H1 (cell line): ENCODE results near the gene CELF5. TPM values are rescaled to one million over a fixed set of nuclear protein-coding genes. Genes with fewer than 3 reads are reported as not detected.

Experiments
- CTCF ChIA-PET: fragments of 300-600 bp; sonication (Branson Sonifier 250); formaldehyde crosslinking; loops from one replicate; lab custom pipeline; 2021; ENCODE audit not compliant: partially characterized antibody; lab: Charles Lee
- POLR2A ChIA-PET: fragments of 300-600 bp; sonication (Branson Sonifier 250); formaldehyde crosslinking; loops from one replicate; lab custom pipeline; 2021; ENCODE audit warnings: inconsistent platforms; ENCODE audit not compliant: partially characterized antibody; lab: Charles Lee
- DNase-seq, 2 experiments: peaks; one replicate each; pipeline versions ENCODE4 v3.0.0 to v3.0.0-alpha.2; 2010 to 2022; ENCODE audit warnings: low spot score in 2 of 2, low read depth in 1 of 2, mixed read lengths in 1 of 2
- FAIRE-seq: peaks from 2 replicates; lab custom pipeline; 2011; peaks lifted over from hg19 to GRCh38; lab: Jason Lieb, UNC
- H2AFZ ChIP-seq: 2 replicates; pipeline ENCODE4 v1.8.1; 2012; ENCODE audit warnings: low read length, inconsistent platforms
- H2AK5ac ChIP-seq: 2 replicates; pipeline ENCODE4 v1.6.1; 2013; ENCODE audit warnings: low read depth, low read length
- H2BK120ac ChIP-seq: replicated peaks from 2 replicates; pipeline ENCODE3; 2013; ENCODE audit warnings: low read depth, low read length, inconsistent platforms
- H2BK12ac ChIP-seq: 2 replicates; pipeline ENCODE4 v1.6.1; 2013; ENCODE audit warnings: low read depth, low read length
- H2BK15ac ChIP-seq: 2 replicates; pipeline ENCODE4 v1.6.1; 2013; ENCODE audit warnings: low read length
- H2BK20ac ChIP-seq: 2 replicates; pipeline ENCODE4 v1.6.1; 2013; ENCODE audit warnings: low read length
- H2BK5ac ChIP-seq: 2 replicates; pipeline ENCODE4 v1.6.1; 2013; ENCODE audit warnings: low read depth, low read length
- H3K14ac ChIP-seq: 2 replicates; pipeline ENCODE4 v1.6.1; 2013; ENCODE audit warnings: inconsistent platforms; ENCODE audit not compliant: insufficient read length
- H3K18ac ChIP-seq: 2 replicates; pipeline ENCODE4 v1.6.1; 2013; ENCODE audit warnings: low read length; ENCODE audit errors: extremely low read depth
- H3K23ac ChIP-seq: 2 replicates; pipeline ENCODE4 v1.6.1; 2013; ENCODE audit warnings: inconsistent platforms; ENCODE audit not compliant: insufficient read length
- H3K23me2 ChIP-seq: 2 replicates; pipeline ENCODE4 v1.6.1; 2013; ENCODE audit warnings: low read depth, low read length
- H3K27ac ChIP-seq: 2 replicates; pipeline ENCODE4 v1.6.1; 2011; ENCODE audit warnings: low read depth, low read length, inconsistent platforms
- H3K27me3 ChIP-seq, 4 experiments: replicated peaks in 1 of 4; 1 replicate in 1 of 4; 2 replicates in 3 of 4; pipeline versions ENCODE4 v1.6.1 to v1.8.1; 2011 to 2013; ENCODE audit warnings: low read length in 3 of 4, mild to moderate bottlenecking in 3 of 4, inconsistent platforms in 2 of 4, mixed read lengths in 2 of 4, moderate library complexity in 1 of 4; ENCODE audit not compliant: control insufficient read depth in 3 of 4, insufficient read depth in 3 of 4; ENCODE audit errors: extremely low read depth in 1 of 4
- H3K36me3 ChIP-seq, 4 experiments: 2 replicates each; pipeline versions ENCODE4 v1.6.1 to v1.8.1; 2011 to 2013; ENCODE audit warnings: mild to moderate bottlenecking in 4 of 4, low read length in 3 of 4, moderate library complexity in 2 of 4, control low read depth in 1 of 4, inconsistent platforms in 1 of 4; ENCODE audit not compliant: insufficient read depth in 4 of 4, control insufficient read depth in 2 of 4
- H3K4ac ChIP-seq: replicated peaks from 2 replicates; pipeline ENCODE3; 2013; ENCODE audit warnings: low read length, low read depth, mixed read lengths, inconsistent platforms; ENCODE audit not compliant: insufficient read length
- H3K4me1 ChIP-seq, 4 experiments: replicated peaks in 1 of 4; 1 replicate in 1 of 4; 2 replicates in 3 of 4; pipeline versions ENCODE4 v1.6.1 to v1.8.1; 2011 to 2013; ENCODE audit warnings: low read length in 3 of 4, inconsistent platforms in 2 of 4, mixed read lengths in 1 of 4; ENCODE audit not compliant: insufficient read depth in 4 of 4, control insufficient read depth in 3 of 4
- H3K4me2 ChIP-seq, 2 experiments: 2 replicates each; pipeline versions ENCODE4 v1.6.1 to v1.8.1; 2011 to 2013; ENCODE audit warnings: low read depth in 2 of 2, low read length in 2 of 2, control low read depth in 1 of 2, inconsistent platforms in 1 of 2, mild to moderate bottlenecking in 1 of 2; ENCODE audit not compliant: insufficient read depth in 1 of 2
- H3K4me3 ChIP-seq, 4 experiments: fragments of 200-600, 300-600 bp in 1 of 4; sonication (generic), shearing (Covaris generic), sonication (Bioruptor Twin) in 1 of 4; 2 replicates each; pipeline versions ENCODE4 v1.5.1 to v1.8.1; 2011 to 2016; ENCODE audit warnings: low read length in 4 of 4, low read depth in 3 of 4, control low read depth in 2 of 4, inconsistent platforms in 2 of 4, mild to moderate bottlenecking in 2 of 4, mixed read lengths in 1 of 4, moderate library complexity in 1 of 4; ENCODE audit not compliant: insufficient read depth in 2 of 4; ENCODE audit errors: extremely low read depth in 1 of 4
- H3K56ac ChIP-seq: replicated peaks from 2 replicates; pipeline ENCODE3; 2013; ENCODE audit warnings: low read depth, mild to moderate bottlenecking, mixed read lengths, low read length, inconsistent platforms; ENCODE audit not compliant: insufficient read length
- H3K79me1 ChIP-seq: 2 replicates; pipeline ENCODE4 v1.6.1; 2013; ENCODE audit warnings: low read depth, low read length, control low read depth
- H3K79me2 ChIP-seq, 2 experiments: 2 replicates each; pipeline versions ENCODE4 v1.6.1 to v1.8.1; 2012 to 2013; ENCODE audit warnings: low read length in 2 of 2, mild to moderate bottlenecking in 2 of 2, inconsistent platforms in 1 of 2; ENCODE audit not compliant: insufficient read depth in 2 of 2, control insufficient read depth in 1 of 2
- H3K9ac ChIP-seq, 4 experiments: replicated peaks in 1 of 4; 1 replicate in 1 of 4; 2 replicates in 3 of 4; pipeline versions ENCODE4 v1.6.1 to v1.8.1; 2011 to 2013; ENCODE audit warnings: low read depth in 3 of 4, low read length in 3 of 4, control low read depth in 2 of 4, mild to moderate bottlenecking in 2 of 4, moderate library complexity in 2 of 4, inconsistent platforms in 1 of 4; ENCODE audit errors: extremely low read depth in 1 of 4
- H3K9me3 ChIP-seq, 2 experiments: 2 replicates each; pipeline versions ENCODE4 v1.6.1 to v1.8.1; 2012 to 2013; ENCODE audit warnings: mild to moderate bottlenecking in 2 of 2, moderate library complexity in 2 of 2, control low read depth in 1 of 2, inconsistent platforms in 1 of 2, low read depth in 1 of 2, low read length in 1 of 2, mixed read lengths in 1 of 2; ENCODE audit not compliant: insufficient read depth in 2 of 2
- H4K20me1 ChIP-seq, 2 experiments: replicated peaks in 1 of 2; 2 replicates each; pipeline versions ENCODE3 to v1.8.1; 2011 to 2013; ENCODE audit warnings: inconsistent platforms in 2 of 2, low read length in 2 of 2, mild to moderate bottlenecking in 1 of 2; ENCODE audit not compliant: insufficient read depth in 2 of 2, control insufficient read depth in 1 of 2
- H4K5ac ChIP-seq: 2 replicates; pipeline ENCODE4 v1.6.1; 2013; ENCODE audit warnings: low read length, low read depth, mixed read lengths, inconsistent platforms; ENCODE audit not compliant: insufficient read length
- H4K8ac ChIP-seq: 2 replicates; pipeline ENCODE4 v1.8.0; 2013; ENCODE audit warnings: mild to moderate bottlenecking, moderate library complexity, low read length, inconsistent platforms; ENCODE audit not compliant: insufficient read depth; ENCODE audit errors: extremely low read depth
- H4K91ac ChIP-seq: replicated peaks from 2 replicates; pipeline ENCODE3; 2013; ENCODE audit warnings: low read length, mixed read lengths, inconsistent platforms; ENCODE audit not compliant: insufficient read length
- KDM5A ChIP-seq: fragments of 200-600 bp; IDR thresholded peaks from 2 replicates; pipeline ENCODE4 v1.7.1; 2012; ENCODE audit warnings: mild to moderate bottlenecking, low read length, inconsistent platforms, mixed read lengths
- PHF8 ChIP-seq: fragments of 200-600 bp; sonication (generic); conservative IDR thresholded peaks from 2 replicates; pipeline ENCODE4 v1.7.1; 2012; ENCODE audit warnings: low read depth, mild to moderate bottlenecking, inconsistent platforms, low read length, moderate library complexity
- SRF ChIP-seq: IDR thresholded peaks from 2 replicates; pipeline ENCODE4 v1.6.1; 2011; ENCODE audit warnings: mild to moderate bottlenecking, low read depth, low read length, moderate library complexity
- WGBS, 2 experiments: shearing (Covaris generic) in 1 of 2; methylation state at CpG; one replicate each; pipeline versions ENCODE4 v1.1.6 to v1.1.7; 2013 to 2015; ENCODE audit warnings: low lambda C conversion rate in 2 of 2, mixed read lengths in 2 of 2, inconsistent platforms in 1 of 2, low coverage in 1 of 2, missing lambda C conversion rate in 1 of 2; ENCODE audit not compliant: insufficient replicate concordance in 2 of 2, insufficient coverage in 1 of 2, insufficient read length in 1 of 2; ENCODE audit errors: extremely low coverage in 1 of 2, missing lambda C conversion rate in 1 of 2; 5-methylcytosine and 5-hydroxymethylcytosine counted together
- polyA plus RNA-seq, 7 experiments: library from polyadenylated mRNA; depleted of rRNA in 3 of 7; stranded (reverse) in 5 of 7; unstranded in 2 of 7; fragments of >200 nt in 5 of 7; fragments of 200-250 nt in 2 of 7; gene quantifications; 1 replicate in 5 of 7; 2 replicates in 1 of 7; 4 replicates in 1 of 7; pipeline versions ENCODE4 v1.2.1 to v1.2.3, GENCODE V29; 2011 to 2013; ENCODE audit warnings: missing spikeins in 2 of 7, mixed read lengths in 2 of 7
- total RNA-seq: library from RNA; stranded (reverse); fragmentation: NEBNext Ultra II Directional; extraction: Animal tissue kit (Norgen Biotek cat#: 25700); gene quantifications from 2 replicates; pipeline ENCODE4 v1.2.1, GENCODE V29; 2021

CELF5 gene
- total and polyA plus RNA-seq, 2 of the 8 experiments (the other 6 are each of a cell fraction or from before 2014, with no cell fraction given) = 9.8 to 15.0 TPM

DNA sequence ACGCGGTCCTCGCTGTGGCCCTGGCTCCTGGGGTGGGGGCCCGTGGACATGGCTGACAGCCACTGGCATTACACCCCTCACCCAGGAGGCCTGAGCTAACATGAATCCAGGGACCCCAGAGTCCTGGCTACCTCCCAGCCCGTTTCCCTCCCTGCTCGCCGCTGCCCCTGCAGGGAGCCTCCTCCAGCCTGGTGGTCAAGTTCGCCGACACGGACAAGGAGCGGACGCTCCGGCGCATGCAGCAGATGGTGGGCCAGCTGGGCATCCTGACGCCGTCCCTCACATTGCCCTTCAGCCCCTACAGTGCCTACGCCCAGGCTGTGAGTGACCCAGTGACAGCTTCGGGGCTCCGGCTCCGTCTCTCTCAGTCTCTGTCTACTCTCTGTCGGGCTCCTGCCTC lies 56.6 kb downstream of the CELF5 start:
- H3K27me3 ChIP-seq = no peaks in the 10 kb centered on the region
- no peak overlapping the region for H3K4me3 ChIP-seq
- H2BK20ac ChIP-seq = no peak overlapping the region
- no peaks in the 10 kb centered on the region for H3K9me3 ChIP-seq
- H3K18ac ChIP-seq = no peak overlapping the region
- H3K4me2 ChIP-seq = no peak overlapping the region
- H2BK120ac ChIP-seq = no peak overlapping the region
- H3K23ac ChIP-seq = no peak overlapping the region
- H2BK15ac ChIP-seq = no peak overlapping the region
- no peak overlapping the region for H2BK12ac ChIP-seq
- no peak overlapping the region for H4K5ac ChIP-seq
- no peaks in the 10 kb centered on the region for H3K79me2 ChIP-seq
- no peak overlapping the region for H2AFZ ChIP-seq
- no peak overlapping the region for H3K4ac ChIP-seq
- H2AK5ac ChIP-seq = no peak overlapping the region
- H4K20me1 ChIP-seq = peaks cover 0 to 4% of the 10 kb centered on the region in 2 experiments
- no peak for FAIRE-seq
- H3K4me1 ChIP-seq = peaks cover 2 to 7% (median 5%) of the 10 kb centered on the region in 4 experiments
- ChIA-PET POLR2A (interaction anchor here (0.7 kb wide), 1 partner anchor 32 kb away, joined by 3 read pairs; no protein-coding TSS in a partner anchor), CTCF (interaction anchor here (0.6 to 1.3 kb wide), 3 partner anchors 32 to 204 kb away, joined by 3 to 5 read pairs (median 3); no protein-coding TSS in a partner anchor)
- peaks cover 0 to 3% (median 0%) of the 10 kb centered on the region in 4 experiments; a peak in 1 of 8 replicates for H3K36me3 ChIP-seq
- H3K27ac ChIP-seq = no peak overlapping the region
- DNase-seq = no peak
- no peak overlapping the region for H3K9ac ChIP-seq
- H3K14ac ChIP-seq = no peak overlapping the region
- no peak overlapping the region for H4K8ac ChIP-seq
- H2BK5ac ChIP-seq = no peak overlapping the region
- H3K23me2 ChIP-seq = peaks cover 9% of the 10 kb centered on the region; the same call in 1 of the 2 replicates
- H3K56ac ChIP-seq = no peak overlapping the region
- H4K91ac ChIP-seq = no peak overlapping the region
- 87% methylated on average over 20 of the region's 21 CpGs; no CpG with 5 or more reads in 1 of the 2 experiments for WGBS, 2 experiments
- no peaks in the 10 kb centered on the region for H3K79me1 ChIP-seq
- TF ChIP-seq KDM5A = no peak
- TF ChIP-seq SRF = no peak
- no peak for TF ChIP-seq PHF8
